ENCODE data around the gene LSM10. TPM values are rescaled to one million over a fixed set of nuclear protein-coding genes. Genes with fewer than 3 reads are reported as not detected.
A peak's percentile ranks its signal among the peaks of the same experiment; 100 is the strongest.

Gene LSM10
- total RNA-seq, 6 experiments from 2014 or later, result 44.6 to 58.7 (median 49.6) TPM

DNA sequence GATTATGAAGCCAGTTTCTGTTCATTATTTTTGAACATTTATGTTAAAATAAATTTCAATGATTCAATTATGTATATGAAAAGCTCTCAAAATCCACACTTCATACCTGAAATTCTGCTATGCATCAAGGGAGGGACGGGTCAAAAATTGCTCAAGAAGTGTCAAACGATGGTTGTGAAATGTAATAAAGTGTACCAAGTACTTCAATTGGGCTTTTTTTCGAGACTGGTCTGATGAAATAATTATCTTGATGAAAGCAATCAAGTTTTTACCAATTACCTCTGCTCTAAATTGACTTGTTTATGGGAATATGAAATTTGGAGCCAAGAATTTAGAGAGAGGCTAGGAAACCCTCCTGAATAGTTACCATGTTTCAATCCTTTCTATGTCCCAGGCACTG lies 44.6 kb upstream of the LSM10 start:
- no peaks in the 10 kb centered on the region for H3K9me3 Mint-ChIP-seq
- TF ChIP-seq, protein P1, sequence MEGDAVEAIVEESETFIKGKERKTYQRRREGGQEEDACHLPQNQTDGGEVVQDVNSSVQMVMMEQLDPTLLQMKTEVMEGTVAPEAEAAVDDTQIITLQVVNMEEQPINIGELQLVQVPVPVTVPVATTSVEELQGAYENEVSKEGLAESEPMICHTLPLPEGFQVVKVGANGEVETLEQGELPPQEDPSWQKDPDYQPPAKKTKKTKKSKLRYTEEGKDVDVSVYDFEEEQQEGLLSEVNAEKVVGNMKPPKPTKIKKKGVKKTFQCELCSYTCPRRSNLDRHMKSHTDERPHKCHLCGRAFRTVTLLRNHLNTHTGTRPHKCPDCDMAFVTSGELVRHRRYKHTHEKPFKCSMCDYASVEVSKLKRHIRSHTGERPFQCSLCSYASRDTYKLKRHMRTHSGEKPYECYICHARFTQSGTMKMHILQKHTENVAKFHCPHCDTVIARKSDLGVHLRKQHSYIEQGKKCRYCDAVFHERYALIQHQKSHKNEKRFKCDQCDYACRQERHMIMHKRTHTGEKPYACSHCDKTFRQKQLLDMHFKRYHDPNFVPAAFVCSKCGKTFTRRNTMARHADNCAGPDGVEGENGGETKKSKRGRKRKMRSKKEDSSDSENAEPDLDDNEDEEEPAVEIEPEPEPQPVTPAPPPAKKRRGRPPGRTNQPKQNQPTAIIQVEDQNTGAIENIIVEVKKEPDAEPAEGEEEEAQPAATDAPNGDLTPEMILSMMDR (IDR thresholded peaks at IDR 0.05), result no peak
- H3K4me1 Mint-ChIP-seq (ENCODE audit: low read depth), result no peaks in the 10 kb centered on the region
- no peak for DNase-seq
- no peaks in the 10 kb centered on the region for H3K36me3 Mint-ChIP-seq (ENCODE audit: low read depth)
- H3K4me3 Mint-ChIP-seq, result no peak overlapping the region
- no peak overlapping the region for H3K27ac Mint-ChIP-seq
- H3K27me3 Mint-ChIP-seq (ENCODE audit: insufficient read depth), result peaks cover 2% of the 10 kb centered on the region; the same call in 1 of the 2 replicates

DNA sequence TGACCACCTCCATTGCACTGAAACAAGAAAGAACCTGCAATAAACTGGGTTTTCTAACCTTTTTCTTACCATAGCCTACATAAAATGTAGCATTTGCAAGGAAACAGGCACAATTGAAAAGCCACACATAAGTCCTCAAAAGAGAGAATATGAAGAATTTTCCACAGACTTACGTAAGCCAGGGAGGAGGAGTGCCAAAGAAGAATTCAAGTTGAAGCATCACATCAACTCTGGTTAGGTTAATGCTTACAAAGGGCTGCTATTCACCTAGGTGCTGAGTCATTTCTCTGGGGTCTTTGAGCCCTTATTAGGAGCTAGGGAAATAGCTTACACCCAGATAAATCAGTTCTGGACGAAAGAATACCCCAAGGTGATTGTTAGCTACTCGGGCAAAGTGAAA lies 42.9 kb upstream of the LSM10 start:
- peaks cover 2% of the 10 kb centered on the region; the same call in 1 of the 2 replicates for H3K27me3 Mint-ChIP-seq (ENCODE audit: insufficient read depth)
- TF ChIP-seq, protein P1 (IDR thresholded peaks at IDR 0.05), result no peak
- H3K4me1 Mint-ChIP-seq (ENCODE audit: low read depth), result peaks cover 9% of the 10 kb centered on the region
- no peak overlapping the region for H3K4me3 Mint-ChIP-seq
- no peak overlapping the region for H3K27ac Mint-ChIP-seq
- H3K36me3 Mint-ChIP-seq (ENCODE audit: low read depth), result no peaks in the 10 kb centered on the region
- no peak for DNase-seq
- no peaks in the 10 kb centered on the region for H3K9me3 Mint-ChIP-seq

DNA sequence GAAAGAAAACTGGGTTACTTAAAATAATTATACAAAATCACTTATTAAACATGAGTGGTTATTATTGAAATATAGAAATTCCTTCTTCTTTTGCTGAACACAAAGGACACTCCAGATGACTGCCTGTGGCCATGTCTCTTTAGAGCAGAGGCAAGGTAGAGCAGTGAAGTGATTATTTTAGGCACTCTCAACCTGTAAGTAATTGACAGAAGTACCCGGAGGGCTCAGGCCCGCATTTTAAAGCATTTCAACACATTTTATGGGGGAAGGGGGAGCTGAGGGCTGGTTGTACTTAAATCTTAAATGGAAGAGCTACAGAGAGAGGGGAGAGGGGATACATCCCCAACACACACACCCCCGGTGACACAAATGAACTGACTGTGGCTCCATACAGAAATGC lies 42.3 kb upstream of the LSM10 start:
- no peaks in the 10 kb centered on the region for H3K36me3 Mint-ChIP-seq (ENCODE audit: low read depth)
- H3K27ac Mint-ChIP-seq, result no peak overlapping the region
- peaks cover 2% of the 10 kb centered on the region; the same call in 1 of the 2 replicates for H3K27me3 Mint-ChIP-seq (ENCODE audit: insufficient read depth)
- H3K4me1 Mint-ChIP-seq (ENCODE audit: low read depth), result peaks cover 9% of the 10 kb centered on the region
- no peak for DNase-seq
- TF ChIP-seq, protein P1 (IDR thresholded peaks at IDR 0.05), result no peak
- no peaks in the 10 kb centered on the region for H3K9me3 Mint-ChIP-seq
- H3K4me3 Mint-ChIP-seq, result no peak overlapping the region

DNA sequence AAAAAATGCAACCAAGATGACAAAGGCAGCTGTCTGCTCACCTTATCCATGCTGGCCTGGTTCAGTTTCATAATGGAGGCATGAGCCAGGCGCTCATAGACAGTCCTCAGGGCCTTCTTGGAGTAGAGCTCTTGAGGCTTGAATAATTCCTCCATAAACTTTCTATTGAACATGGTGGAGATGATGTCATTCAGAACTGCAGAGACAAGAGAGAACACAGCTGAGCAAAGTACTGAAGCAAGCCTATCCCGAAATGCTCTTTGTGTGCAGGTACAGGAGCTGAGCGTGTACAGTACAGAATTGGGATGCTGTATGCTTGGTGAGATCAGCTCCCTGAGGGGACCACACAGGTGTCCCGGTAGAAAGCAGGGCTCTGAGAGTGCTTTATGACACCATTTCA lies 41.0 kb upstream of the LSM10 start:
- Mint-ChIP-seq H3K4me3 (no peak overlapping the region), H3K4me1 (ENCODE audit: low read depth) (peaks cover 9% of the 10 kb centered on the region), H3K27ac (no peak overlapping the region), H3K9me3 (no peaks in the 10 kb centered on the region), H3K27me3 (ENCODE audit: insufficient read depth) (peaks cover 2% of the 10 kb centered on the region; the same call in 1 of the 2 replicates), H3K36me3 (ENCODE audit: low read depth) (no peaks in the 10 kb centered on the region)
- no peak for DNase-seq
- TF ChIP-seq, protein P1 (IDR thresholded peaks at IDR 0.05), result no peak

DNA sequence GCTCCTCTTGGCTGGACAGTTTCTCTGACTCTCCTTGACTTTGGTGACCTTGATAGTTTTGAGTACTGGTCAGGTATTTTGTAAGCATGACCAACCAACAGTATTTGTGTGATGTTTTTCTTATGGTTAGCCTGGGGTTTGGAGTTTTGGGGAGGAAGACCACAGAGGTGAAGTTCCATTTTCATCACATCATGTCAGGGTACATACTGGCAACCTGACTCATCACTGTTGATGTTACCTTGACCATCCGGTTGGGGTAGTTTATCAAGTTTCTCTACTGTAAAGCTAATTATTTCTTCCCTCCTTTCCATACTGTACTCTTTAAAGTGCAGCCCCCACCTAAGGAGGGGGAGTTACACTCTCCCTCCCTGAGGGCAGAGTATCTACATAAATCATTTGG lies 39.1 kb upstream of the LSM10 start:
- peak; percentile 6 for DNase-seq
- H3K27ac Mint-ChIP-seq, result no peak overlapping the region
- H3K27me3 Mint-ChIP-seq (ENCODE audit: insufficient read depth), result 0 out of 2 replicates have a peak, but pooled peaks cover 2% of the 10 kb centered on the region
- TF ChIP-seq, protein P1 (IDR thresholded peaks at IDR 0.05), result no peak
- H3K9me3 Mint-ChIP-seq, result no peaks in the 10 kb centered on the region
- no peak overlapping the region for H3K4me3 Mint-ChIP-seq
- H3K4me1 Mint-ChIP-seq (ENCODE audit: low read depth), result peaks cover 9% of the 10 kb centered on the region
- H3K36me3 Mint-ChIP-seq (ENCODE audit: low read depth), result 0 out of 2 replicates have a peak, but pooled peaks cover under 1% of the 10 kb centered on the region

DNA sequence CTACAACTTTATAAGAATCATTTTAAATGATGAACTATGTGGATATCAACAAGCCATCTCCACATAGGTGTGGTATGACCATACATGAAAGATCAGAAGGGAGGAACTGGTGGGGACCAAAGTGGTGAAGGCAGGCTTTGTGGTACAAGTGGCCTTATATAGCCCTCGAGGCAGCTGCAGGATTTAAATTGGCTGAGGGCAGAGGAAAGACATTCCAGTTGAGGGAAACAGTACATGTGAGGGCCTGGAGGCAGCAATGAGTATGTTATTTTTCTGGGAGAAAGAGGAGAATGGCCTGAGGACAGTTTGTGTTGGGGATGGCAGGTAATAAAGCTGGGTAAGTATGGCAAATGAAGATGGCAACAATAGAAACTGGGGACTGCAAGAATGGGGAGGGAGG lies 35.4 kb upstream of the LSM10 start:
- Mint-ChIP-seq H3K27ac (no peak overlapping the region), H3K4me1 (ENCODE audit: low read depth) (peaks cover 9% of the 10 kb centered on the region), H3K4me3 (no peak overlapping the region), H3K27me3 (ENCODE audit: insufficient read depth) (no peaks in the 10 kb centered on the region; the same call in 1 of the 2 replicates), H3K36me3 (ENCODE audit: low read depth) (peaks cover 11% of the 10 kb centered on the region; the same call in 1 of the 2 replicates), H3K9me3 (no peaks in the 10 kb centered on the region)
- DNase-seq, result no peak
- TF ChIP-seq, protein P1 (IDR thresholded peaks at IDR 0.05), result no peak
